Omental fat pad (tissue), 4 donors: ENCODE data around the gene EGLN2. TPM values are rescaled to one million over a fixed set of nuclear protein-coding genes. Genes with fewer than 3 reads are reported as not detected.

ENCODE experiments used
- ATAC-seq: fragments of 150-250 bp; one replicate; pipeline ENCODE4 v1.9.1; 2016; ENCODE audit warnings: mild to moderate bottlenecking, moderate library complexity; ENCODE audit not compliant: low FRiP score
- DNase-seq: peaks from one replicate; pipeline ENCODE4 v3.0.0-alpha.2; 2019; ENCODE audit warnings: low spot score
- CTCF ChIP-seq, 3 donors: fragments of 450-650 bp; IDR thresholded peaks; one replicate each; pipeline ENCODE4 v1.5.1; 2016 to 2017; ENCODE audit warnings: antibody characterized with exemption in 3 of 3, mild to moderate bottlenecking in 3 of 3, moderate library complexity in 2 of 3
- total RNA-seq, 4 donors: library from RNA; depleted of rRNA; stranded (reverse); fragments of >200 nt; gene quantifications; one replicate each; pipeline ENCODE4 v1.1.0, GENCODE V29; 2016

EGLN2 gene
- total RNA-seq, 4 donors from 2014 or later = 91.6 to 107 (median 101) TPM

- no peak for ATAC-seq
- TF ChIP-seq CTCF (IDR thresholded peaks at IDR 0.05) = no peak
- DNase-seq = no peak
Observed at GRCh38 chr19:40800339-40800996, 1.5 kb downstream of the EGLN2 start.

GRCh38 chr19:40800997-40801377 is 2.0 kb downstream of the EGLN2 start:
- TF ChIP-seq CTCF (IDR thresholded peaks at IDR 0.05) = no peak
- ATAC-seq (no peak), DNase-seq (no peak)

- DNase-seq = no peak
- no peak for ATAC-seq
- no peak for TF ChIP-seq CTCF (IDR thresholded peaks at IDR 0.05)
Observed at GRCh38 chr19:40801426-40802299, 2.7 kb downstream of the EGLN2 start.

- DNase-seq = no peak
- TF ChIP-seq CTCF (IDR thresholded peaks at IDR 0.05) = no peak
- ATAC-seq = no peak
Observed at GRCh38 chr19:40802300-40803169, 3.5 kb downstream of the EGLN2 start.

GRCh38 chr19:40803170-40803856 is 4.3 kb downstream of the EGLN2 start:
- no peak for TF ChIP-seq CTCF (IDR thresholded peaks at IDR 0.05)
- DNase-seq (no peak), ATAC-seq (no peak)
